Ascending aorta (tissue), 1 donor: ENCODE results near the gene HBS1L. TPM values are rescaled to one million over a fixed set of nuclear protein-coding genes. Genes with fewer than 3 reads are reported as not detected.

Experiments
- total RNA-seq: library from RNA; depleted of rRNA; stranded (reverse); fragments of >200 nt; gene quantifications from one replicate; pipeline ENCODE4 v1.1.0, GENCODE V29; 2016

The HBS1L gene
- total RNA-seq, 1 donor from 2014 or later, result 9.8 TPM

Other genes with a start within 250 kb of the HBS1L start
- not detected for gene ALDH8A1, start 104.7 kb downstream of the HBS1L start, total RNA-seq
- not detected for gene MYB, start 126.5 kb upstream of the HBS1L start, total RNA-seq